ENCODE data around the gene WIF1. TPM values are rescaled to one million over a fixed set of nuclear protein-coding genes. Genes with fewer than 3 reads are reported as not detected.

Gene WIF1
- total RNA-seq, 1 experiment from 2014 or later, result 1.8 TPM

GRCh38 chr12:65019696-65020234, 101.3 kb downstream of the WIF1 start:
- H3K27me3 Mint-ChIP-seq (ENCODE audit: low read depth), result no peaks in the 10 kb centered on the region; the same call in 1 of the 2 replicates
- no peak overlapping the region for H3K4me3 Mint-ChIP-seq
- POLR2A ChIA-PET, result no interaction called here
- no peaks in the 10 kb centered on the region for H3K36me3 Mint-ChIP-seq
- no peak for ATAC-seq
- H3K4me1 Mint-ChIP-seq, result peaks cover 33% of the 10 kb centered on the region
- TF ChIP-seq NR3C1 (CRISPR knock-in tag; conservative IDR thresholded peaks at IDR 0.05; ENCODE audit: low read depth), result no peak
- no peak for TF ChIP-seq FOXP1 (CRISPR knock-in tag; IDR thresholded peaks at IDR 0.05; ENCODE audit: borderline replicate concordance)
- TF ChIP-seq ATF6 (CRISPR knock-in tag; IDR thresholded peaks at IDR 0.05), result no peak
- no peak for TF ChIP-seq ZMAT4 (CRISPR knock-in tag; IDR thresholded peaks at IDR 0.05)
- CTCF ChIA-PET, result no interaction called here
- peaks cover 22% of the 10 kb centered on the region for H3K9me3 Mint-ChIP-seq
- DNase-seq (ENCODE audit: low spot score), result no peak
- H3K27ac Mint-ChIP-seq, result no peak overlapping the region

GRCh38 chr12:65016881-65017650, 104.0 kb downstream of the WIF1 start:
- H3K9me3 Mint-ChIP-seq, result peaks cover 15% of the 10 kb centered on the region
- POLR2A ChIA-PET, result no interaction called here

More at GRCh38 chr12:65016881-65017650, 104.0 kb downstream of the WIF1 start:
- Mint-ChIP-seq H3K4me3 (no peak overlapping the region), H3K36me3 (no peaks in the 10 kb centered on the region), H3K27me3 (ENCODE audit: low read depth) (no peaks in the 10 kb centered on the region; the same call in 1 of the 2 replicates), H3K27ac (no peak overlapping the region), H3K4me1 (peaks cover 11% of the 10 kb centered on the region; the same call in 1 of the 2 replicates)
- CTCF ChIA-PET, result no interaction called here
- ATAC-seq, result no peak
- DNase-seq (ENCODE audit: low spot score), result no peak
- TF ChIP-seq CREM (CRISPR knock-in tag; IDR thresholded peaks at IDR 0.05) (no peak), RELA (CRISPR knock-in tag; IDR thresholded peaks at IDR 0.05; ENCODE audit: borderline replicate concordance) (no peak), ZNF512 (CRISPR knock-in tag; IDR thresholded peaks at IDR 0.05; ENCODE audit: borderline replicate concordance) (no peak), ZNF425 (CRISPR knock-in tag; conservative IDR thresholded peaks at IDR 0.05) (no peak), MYBL2 (CRISPR knock-in tag; IDR thresholded peaks at IDR 0.05) (no peak), ATF1 (CRISPR knock-in tag; IDR thresholded peaks at IDR 0.05) (no peak), TCF7 (CRISPR knock-in tag; IDR thresholded peaks at IDR 0.05; ENCODE audit: low read depth) (no peak), AR (CRISPR knock-in tag; IDR thresholded peaks at IDR 0.05) (no peak), OVOL2 (CRISPR knock-in tag; IDR thresholded peaks at IDR 0.05; ENCODE audit: borderline replicate concordance) (no peak), IRF2 (CRISPR knock-in tag; IDR thresholded peaks at IDR 0.05; ENCODE audit: borderline replicate concordance, low read depth) (no peak), USF2 (CRISPR knock-in tag; IDR thresholded peaks at IDR 0.05) (no peak), ATF2 (CRISPR knock-in tag; IDR thresholded peaks at IDR 0.05; ENCODE audit: borderline replicate concordance, low read depth) (no peak)

Measured in WTC11 (cell line).